ENCODE results near the gene ZNF248.
A peak's percentile ranks its signal among the peaks of the same experiment; 100 is the strongest.
"Not testable (repeated sequence)": the region's sequence is repeated elsewhere in the genome, so short reads cannot be mapped to it uniquely, and the experiment has no call there.

The ZNF248 gene

DNA sequence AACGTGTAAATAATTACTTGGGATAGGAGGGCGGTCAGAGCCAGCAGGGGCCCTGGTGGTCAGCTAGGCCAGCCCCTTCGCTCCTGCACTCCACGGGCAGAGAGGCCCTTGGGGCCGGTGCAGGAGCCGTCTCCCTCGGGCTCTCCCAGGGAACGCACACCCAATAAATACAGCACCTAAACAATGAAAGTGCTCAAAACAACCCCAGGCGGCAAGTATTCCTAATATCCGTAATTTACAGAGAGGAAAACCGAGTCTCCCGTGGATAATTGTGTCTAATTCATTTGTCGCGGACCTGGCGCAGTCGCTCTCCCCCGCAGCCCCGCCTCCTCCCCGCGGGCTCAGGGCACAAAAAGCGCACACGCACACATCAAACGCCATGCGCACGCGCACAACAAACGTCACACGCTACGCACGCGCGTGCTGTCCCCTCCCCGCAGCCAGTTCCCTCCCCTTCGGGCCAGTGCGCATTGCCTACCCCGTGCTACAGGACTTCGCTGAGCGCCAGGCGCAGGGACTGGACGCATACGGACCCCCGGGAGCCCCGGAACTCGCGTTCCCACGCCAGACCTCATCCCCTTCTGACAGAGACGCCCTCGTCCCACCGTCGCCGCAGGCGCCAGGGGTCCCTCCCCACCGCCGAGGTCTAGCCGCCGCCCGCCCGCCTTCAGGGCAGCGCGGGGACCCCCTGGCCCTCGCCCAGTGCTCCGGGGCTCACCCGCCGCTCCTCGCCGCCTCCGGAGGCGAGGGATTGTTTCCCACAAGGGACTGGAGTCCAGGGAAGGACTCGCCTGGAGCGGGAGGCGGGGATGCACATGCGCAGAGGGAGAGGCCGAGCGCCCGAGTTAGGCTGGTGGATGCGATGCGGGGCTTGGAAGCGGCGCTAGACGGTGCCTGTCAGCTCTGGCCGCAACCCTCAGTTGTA is at the start of gene ZNF248:
Gene ZNF248, minus strand, starts transcription at position 324 of the 925 bp plus-strand sequence. CDS start 1,300 bp downstream, outside the sequence.
- peak; percentile 98 for DNase-seq

GRCh38 chr10:37906382-37906781 is 49.0 kb upstream of the ZNF248 start:
- no peak for DNase-seq

DNA sequence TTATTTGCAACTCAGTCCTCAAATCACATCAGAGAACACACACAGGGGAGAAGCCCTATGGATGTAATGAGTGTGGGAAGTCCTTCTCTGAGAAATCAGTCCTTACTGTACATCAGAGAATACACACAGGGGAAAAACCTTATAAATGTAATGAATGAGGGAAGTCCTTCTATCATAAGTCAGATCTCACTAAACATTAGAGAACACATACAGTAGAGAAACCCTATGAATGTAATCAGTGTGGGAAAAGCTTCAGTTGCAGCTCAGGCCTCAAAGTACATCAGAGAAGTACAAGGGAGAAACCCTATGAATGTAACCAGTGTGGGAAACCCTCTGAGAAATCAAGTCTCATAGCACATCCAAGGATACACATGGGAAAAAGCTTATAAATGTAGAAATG is 39.0 kb upstream of the ZNF248 start:
- DNase-seq, result no peak

DNA sequence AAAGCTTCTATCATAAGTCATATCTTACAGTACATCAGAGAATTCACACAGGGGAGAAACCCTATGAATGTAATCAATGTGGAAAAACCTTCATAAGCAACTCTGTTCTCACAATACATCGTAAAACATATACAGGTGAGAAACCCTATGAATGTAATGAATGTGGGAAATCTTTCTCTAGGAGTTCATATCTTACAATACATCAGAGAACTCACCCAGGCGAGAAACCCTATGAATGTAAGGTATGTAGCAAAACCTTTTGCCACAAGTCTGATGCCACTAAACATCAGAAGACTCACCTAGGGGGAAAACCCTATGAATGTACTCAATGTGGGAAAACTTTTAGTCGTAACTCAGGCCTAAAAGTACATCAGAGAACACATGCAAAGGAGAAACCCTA is 38.3 kb upstream of the ZNF248 start:
- no peak for DNase-seq

GRCh38 chr10:37885850-37886249 is 28.4 kb upstream of the ZNF248 start:
- DNase-seq, result no peak

- no peak for DNase-seq
These were observed 15.5 kb upstream of the ZNF248 start for GRCh38 chr10:37872955-37873354.

DNA sequence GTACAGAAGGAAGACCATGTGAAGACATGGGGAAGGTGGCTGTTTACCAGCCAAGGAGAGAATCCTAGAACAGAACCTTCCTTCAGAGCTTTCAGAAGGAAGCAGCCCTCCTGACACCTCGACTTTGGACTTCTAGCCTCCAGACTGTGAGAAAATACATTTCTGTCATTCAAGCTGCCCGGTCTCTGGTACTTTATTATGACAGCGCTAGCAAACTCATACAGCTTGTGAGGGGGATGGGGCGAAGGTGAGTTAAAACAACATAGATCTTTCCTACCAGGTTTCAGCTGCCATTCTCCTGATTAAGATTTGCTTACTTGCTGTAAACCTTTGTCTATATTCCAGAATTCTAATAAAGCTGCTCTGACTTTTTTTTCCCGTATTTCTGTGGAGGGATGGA is 14.9 kb upstream of the ZNF248 start:
- no peak for DNase-seq

DNA sequence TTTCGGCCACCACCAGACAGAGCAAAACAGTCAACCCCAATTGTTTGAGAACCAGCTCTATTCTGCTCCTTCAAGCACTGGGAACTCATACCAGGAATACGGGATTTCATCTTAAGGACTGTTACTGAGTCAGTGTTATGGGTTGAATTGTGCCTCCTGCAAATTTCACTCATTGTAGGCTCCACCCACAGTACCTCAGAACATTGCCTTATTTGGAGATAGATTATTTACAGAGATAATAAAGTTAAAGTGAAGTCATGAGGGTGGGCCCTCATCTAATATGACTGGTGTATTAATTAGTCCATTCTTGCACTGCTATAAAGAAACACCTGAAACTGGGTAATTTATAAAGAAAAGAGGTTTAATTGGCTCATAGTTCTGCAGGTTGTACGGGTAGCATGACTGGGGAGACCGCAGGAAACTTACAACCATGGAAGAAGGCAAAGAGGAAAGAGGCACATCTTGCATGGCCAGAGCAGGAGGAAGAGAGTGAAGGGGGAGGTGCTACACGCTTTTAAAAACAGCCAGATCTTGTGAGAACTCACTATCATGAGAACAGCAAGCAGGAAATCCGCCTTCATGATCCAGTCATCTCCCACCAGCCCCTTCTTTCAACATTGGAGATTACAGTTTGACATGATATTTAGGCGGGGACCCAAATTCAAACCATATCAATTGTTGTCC is 14.3 kb upstream of the ZNF248 start:
- DNase-seq, result no peak

GRCh38 chr10:37871143-37871542 is 13.7 kb upstream of the ZNF248 start:
- no peak for DNase-seq

GRCh38 chr10:37868796-37869195 is 11.4 kb upstream of the ZNF248 start:
- no peak for DNase-seq

DNA sequence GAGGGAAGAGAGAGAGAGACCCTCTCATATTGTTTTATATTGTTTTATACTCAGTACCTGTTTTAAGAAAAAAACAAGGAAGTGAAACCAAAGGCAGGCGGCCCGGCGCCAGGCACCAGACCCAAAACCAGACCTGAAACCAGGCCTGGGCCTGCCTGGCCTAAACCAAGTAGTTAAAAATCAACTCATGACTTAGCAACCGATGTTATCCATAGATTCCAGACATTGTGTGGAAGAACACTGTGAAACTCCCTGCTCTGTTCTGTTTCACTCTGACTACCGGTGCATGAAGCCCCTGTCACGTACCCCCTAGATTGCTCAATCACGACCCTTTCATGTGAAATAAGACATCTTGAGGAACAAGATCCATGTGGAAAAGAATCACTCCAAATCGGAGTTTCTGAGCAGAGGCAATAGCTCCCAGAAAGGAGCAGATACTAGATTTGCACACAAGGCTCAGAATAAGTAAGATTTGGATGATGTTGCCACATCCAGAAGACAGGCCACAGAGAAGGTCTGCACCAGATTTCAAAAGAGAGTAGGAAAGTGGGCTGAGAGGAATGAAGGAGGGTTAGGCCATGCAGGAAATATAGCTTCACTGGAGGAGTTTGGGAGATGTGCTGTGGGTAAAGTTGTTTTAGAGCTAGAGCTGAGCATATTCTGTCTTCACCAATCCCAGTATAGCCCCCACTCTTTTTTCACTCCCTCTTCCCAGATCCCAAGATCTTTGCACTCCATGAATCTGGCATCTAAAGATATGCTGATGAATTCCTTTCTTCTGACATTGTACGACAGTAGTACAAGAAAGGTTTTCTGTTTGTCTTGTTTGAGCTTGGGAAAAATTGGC is 8.8 kb upstream of the ZNF248 start:
- no peak for DNase-seq

- no peak for DNase-seq
These were observed 7.9 kb upstream of the ZNF248 start for GRCh38 chr10:37865264-37865663.

GRCh38 chr10:37860494-37861190 is 3.2 kb upstream of the ZNF248 start:
- DNase-seq, result peak; percentile 45

DNA sequence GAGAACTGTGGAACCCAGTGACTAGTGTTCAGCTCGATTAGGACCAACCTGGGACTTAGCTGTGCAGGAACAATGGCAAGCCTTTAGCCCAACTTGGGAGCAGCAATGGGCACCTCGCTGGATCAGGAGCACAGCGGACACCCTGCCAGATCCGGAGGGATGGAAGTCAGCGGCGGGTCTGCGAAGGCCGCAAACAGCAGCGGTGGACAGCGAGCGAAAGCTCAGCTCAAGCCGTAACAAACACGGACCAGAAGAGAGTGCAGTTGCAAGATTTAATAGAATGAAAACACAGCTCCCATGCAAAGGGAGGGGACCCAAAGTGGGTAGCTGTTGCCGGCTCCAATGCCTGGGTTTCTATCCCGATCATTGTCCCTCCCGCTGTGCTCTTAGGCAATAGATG is 1.9 kb upstream of the ZNF248 start:
- DNase-seq, result not testable (repeated sequence)

GRCh38 chr10:37856881-37857286 is 526 bp downstream of the ZNF248 start:
- DNase-seq, result peak; percentile 4

DNA sequence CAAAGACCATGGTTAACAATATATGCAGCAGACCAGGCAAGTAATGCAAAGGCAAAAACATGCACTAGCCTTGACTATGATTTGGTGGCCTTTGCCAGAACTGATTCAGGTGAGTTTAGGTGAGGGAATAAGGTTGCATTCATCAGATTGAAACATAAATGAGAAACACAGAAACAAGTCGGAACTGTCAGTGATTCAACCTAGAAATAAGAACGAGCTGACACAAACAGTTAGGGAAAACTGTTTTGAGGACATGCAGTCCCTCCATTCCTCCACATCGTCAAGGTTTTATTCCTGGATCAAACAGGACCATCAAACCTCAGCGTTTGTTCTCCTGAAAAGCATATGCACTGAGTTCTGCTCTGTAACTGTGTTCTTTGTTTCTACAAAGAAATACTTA is 1.8 kb downstream of the ZNF248 start:
- DNase-seq, result no peak

- peak; percentile 6 for DNase-seq
These were observed 2.8 kb downstream of the ZNF248 start for GRCh38 chr10:37854626-37855025.

- DNase-seq, result no peak
These were observed 12.8 kb downstream of the ZNF248 start for GRCh38 chr10:37844644-37845043.

- DNase-seq, result no peak
These were observed 18.2 kb downstream of the ZNF248 start for GRCh38 chr10:37839243-37839642.

DNA sequence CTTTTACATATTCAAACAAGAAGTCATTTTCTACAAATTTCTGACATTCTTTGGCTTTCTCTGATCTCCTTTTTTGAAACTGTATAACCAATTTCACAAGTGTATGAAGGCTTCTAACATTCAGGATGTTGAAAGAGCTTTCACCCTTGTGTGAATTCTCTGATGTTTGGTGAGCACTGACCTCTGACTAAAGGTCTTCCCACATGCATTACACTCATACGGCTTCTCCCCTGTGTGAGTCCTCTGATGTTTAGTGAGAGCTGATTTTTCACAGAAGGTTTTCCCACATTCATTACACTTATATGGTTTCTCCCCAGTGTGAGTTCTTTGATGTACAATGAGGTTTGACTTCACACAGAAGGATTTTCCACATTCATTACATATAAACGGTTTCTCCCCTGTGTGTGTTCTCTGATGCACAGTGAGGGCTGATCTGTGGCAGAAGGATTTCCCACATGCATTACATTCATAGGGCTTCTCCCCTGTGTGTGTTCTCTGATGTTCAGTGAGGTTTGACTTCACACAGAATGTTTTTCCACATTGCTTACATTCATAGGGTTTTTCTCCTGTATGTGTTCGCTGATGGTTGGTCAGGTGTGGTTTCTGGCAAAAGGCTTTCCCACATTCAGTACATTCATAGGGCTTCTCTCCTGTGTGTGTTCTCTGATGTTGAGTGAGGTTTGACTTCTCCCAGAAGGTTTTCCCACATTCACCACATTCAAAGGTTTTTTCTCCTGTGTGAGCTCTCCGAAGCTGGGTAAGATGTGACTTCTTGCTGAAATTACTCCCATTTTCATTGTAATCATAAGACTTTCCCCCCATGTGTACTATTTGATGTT is 25.7 kb downstream of the ZNF248 start:
- DNase-seq, result no peak

GRCh38 chr10:37826806-37827205 is 30.6 kb downstream of the ZNF248 start:
- no peak for DNase-seq

DNA sequence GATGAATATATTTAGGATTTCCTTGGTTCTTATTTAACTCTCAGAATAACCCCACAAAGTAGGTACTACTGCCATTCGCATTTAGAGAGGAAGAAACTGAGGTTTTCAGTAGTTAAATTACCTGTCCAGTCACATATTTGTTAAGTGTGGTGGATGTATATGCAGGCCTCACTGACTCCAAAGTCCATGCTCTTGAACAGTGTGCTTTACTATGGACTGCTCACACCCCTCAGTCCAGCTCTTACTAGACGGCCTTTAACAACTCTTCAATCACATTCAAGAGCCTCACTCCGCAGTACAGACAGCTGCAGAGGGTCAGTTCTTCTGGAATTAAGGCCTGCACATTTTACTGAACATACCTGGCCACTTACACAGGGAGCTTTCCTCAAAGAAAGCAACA is 36.2 kb downstream of the ZNF248 start:
- no peak for DNase-seq
